Natural killer cell (primary cell): ENCODE measurements around the gene HEY2. TPM values are rescaled to one million over a fixed set of nuclear protein-coding genes. Genes with fewer than 3 reads are reported as not detected.

Experiments used
- ATAC-seq, 3 donors: fragments of 150-1000 bp in 2 of 3; fragments of 200-7000 bp in 1 of 3; cut with Tn5 transposase; 1 replicate in 1 of 3; 2 replicates in 2 of 3; pipeline ENCODE4 v1.10.0; 2021; ENCODE audit warnings: mild to moderate bottlenecking in 2 of 3, moderate library complexity in 2 of 3
- DNase-seq, 2 donors: peaks; one replicate each; pipeline versions ENCODE4 v3.0.0 to v3.0.0-alpha.2; 2013 to 2021; ENCODE audit warnings: mixed read lengths in 1 of 2
- H3K27ac ChIP-seq: one replicate; pipeline ENCODE4 v1.5.1; 2013; ENCODE audit warnings: mild to moderate bottlenecking, low read length
- H3K27me3 ChIP-seq: one replicate; pipeline ENCODE4 v1.6.1; 2013; ENCODE audit warnings: low read length; ENCODE audit not compliant: control insufficient read depth, insufficient read depth
- H3K36me3 ChIP-seq: one replicate; pipeline ENCODE4 v1.6.1; 2013; ENCODE audit warnings: low read length; ENCODE audit not compliant: control insufficient read depth, insufficient read depth
- H3K4me1 ChIP-seq: one replicate; pipeline ENCODE4 v1.6.1; 2013; ENCODE audit warnings: low read length; ENCODE audit not compliant: control insufficient read depth, insufficient read depth
- H3K4me3 ChIP-seq: one replicate; pipeline ENCODE4 v1.5.1; 2013; ENCODE audit warnings: low read length
- H3K9me3 ChIP-seq: one replicate; pipeline ENCODE4 v1.6.1; 2013; ENCODE audit warnings: low read length; ENCODE audit not compliant: control insufficient read depth, insufficient read depth
- H3K27ac Mint-ChIP-seq, 2 donors: one replicate each; pipeline ENCODE4 v1.8.0; 2022; ENCODE audit warnings: mild to moderate bottlenecking in 2 of 2, mixed read lengths in 2 of 2, moderate library complexity in 1 of 2
- H3K27me3 Mint-ChIP-seq, 2 donors: one replicate each; pipeline ENCODE4 v1.8.0; 2022; ENCODE audit warnings: low read depth in 2 of 2, mixed read lengths in 2 of 2
- H3K36me3 Mint-ChIP-seq: one replicate; pipeline ENCODE4 v1.8.0; 2022; ENCODE audit warnings: mixed read lengths
- H3K4me1 Mint-ChIP-seq, 2 donors: one replicate each; pipeline ENCODE4 v1.8.0; 2022; ENCODE audit warnings: mixed read lengths in 2 of 2
- H3K4me3 Mint-ChIP-seq: one replicate; pipeline ENCODE4 v1.8.0; 2022; ENCODE audit warnings: mild to moderate bottlenecking, moderate library complexity, mixed read lengths
- H3K9me3 Mint-ChIP-seq, 2 donors: one replicate each; pipeline ENCODE4 v1.8.0; 2022; ENCODE audit warnings: mixed read lengths in 2 of 2
- WGBS: methylation state at CpG from one replicate; pipeline ENCODE4 v1.1.7; 2013; ENCODE audit warnings: missing lambda C conversion rate; ENCODE audit not compliant: insufficient coverage; 5-methylcytosine and 5-hydroxymethylcytosine counted together
- intact Hi-C: fragments of 100-400 bp; cut with micrococcal nuclease; formaldehyde crosslinking; loops from one replicate; pipeline ENCODE4 v1.14.2; 2022
- total RNA-seq, 4 donors: library from RNA; stranded (reverse); fragments of 120-200 nt in 1 of 4; gene quantifications; one replicate each; pipeline versions ENCODE4 v1.2.3 to v1.2.4, GENCODE V29; 2013 to 2022
- TF ChIP-seq, protein P1 (sequence below): fragments of 200-600 bp; IDR thresholded peaks from one replicate; pipeline ENCODE4 v1.8.0; 2022; ENCODE audit warnings: antibody characterized with exemption

The HEY2 gene
- total RNA-seq, 3 donors from 2014 or later (not counting 1 experiment from before 2014, with no cell fraction given): 0.66 to 0.93 (median 0.73) TPM

GRCh38 chr6:125751334-125751916 is 2.0 kb downstream of the HEY2 start:
- WGBS: 54% methylated on average over 6 of the region's 6 CpGs
- DNase-seq (no peak), ATAC-seq (no peak)
- H3K4me1 ChIP-seq: peaks cover 28% of the 10 kb centered on the region
- Mint-ChIP-seq H3K9me3 (no peaks in the 10 kb centered on the region), H3K27me3 (peaks cover 7 to 13% of the 10 kb centered on the region in 2 donors), H3K4me3 (peak overlapping the region; percentile 2), H3K27ac (no peak overlapping the region), H3K4me1 (peaks cover 25 to 29% of the 10 kb centered on the region in 2 donors), H3K36me3 (peaks cover 7% of the 10 kb centered on the region)
- peaks cover 41% of the 10 kb centered on the region for H3K27me3 ChIP-seq
- no peak overlapping the region for H3K4me3 ChIP-seq
- intact Hi-C loops: no loop called here
- no peaks in the 10 kb centered on the region for H3K36me3 ChIP-seq
- no peak overlapping the region for H3K27ac ChIP-seq
- TF ChIP-seq, protein P1, sequence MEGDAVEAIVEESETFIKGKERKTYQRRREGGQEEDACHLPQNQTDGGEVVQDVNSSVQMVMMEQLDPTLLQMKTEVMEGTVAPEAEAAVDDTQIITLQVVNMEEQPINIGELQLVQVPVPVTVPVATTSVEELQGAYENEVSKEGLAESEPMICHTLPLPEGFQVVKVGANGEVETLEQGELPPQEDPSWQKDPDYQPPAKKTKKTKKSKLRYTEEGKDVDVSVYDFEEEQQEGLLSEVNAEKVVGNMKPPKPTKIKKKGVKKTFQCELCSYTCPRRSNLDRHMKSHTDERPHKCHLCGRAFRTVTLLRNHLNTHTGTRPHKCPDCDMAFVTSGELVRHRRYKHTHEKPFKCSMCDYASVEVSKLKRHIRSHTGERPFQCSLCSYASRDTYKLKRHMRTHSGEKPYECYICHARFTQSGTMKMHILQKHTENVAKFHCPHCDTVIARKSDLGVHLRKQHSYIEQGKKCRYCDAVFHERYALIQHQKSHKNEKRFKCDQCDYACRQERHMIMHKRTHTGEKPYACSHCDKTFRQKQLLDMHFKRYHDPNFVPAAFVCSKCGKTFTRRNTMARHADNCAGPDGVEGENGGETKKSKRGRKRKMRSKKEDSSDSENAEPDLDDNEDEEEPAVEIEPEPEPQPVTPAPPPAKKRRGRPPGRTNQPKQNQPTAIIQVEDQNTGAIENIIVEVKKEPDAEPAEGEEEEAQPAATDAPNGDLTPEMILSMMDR: no peak
- no peaks in the 10 kb centered on the region for H3K9me3 ChIP-seq

GRCh38 chr6:125752773-125753172 is 3.3 kb downstream of the HEY2 start:
- Histone ChIP-seq H3K9me3 (no peaks in the 10 kb centered on the region), H3K36me3 (no peaks in the 10 kb centered on the region), H3K27ac (no peak overlapping the region), H3K27me3 (peaks cover 32% of the 10 kb centered on the region), H3K4me3 (no peak overlapping the region), H3K4me1 (peaks cover 21% of the 10 kb centered on the region)
- TF ChIP-seq, protein P1: no peak
- H3K4me3 Mint-ChIP-seq: no peak overlapping the region
- 93% methylated on average over 2 of the region's 2 CpGs for WGBS
- no peak for DNase-seq
- H3K36me3 Mint-ChIP-seq: no peaks in the 10 kb centered on the region
- no peak overlapping the region for H3K27ac Mint-ChIP-seq
- ATAC-seq: no peak
- intact Hi-C loops: loop anchor here (1.0 kb wide), 1 partner anchor 441 kb away; no protein-coding TSS in a partner anchor
- no peaks in the 10 kb centered on the region for H3K9me3 Mint-ChIP-seq
- H3K4me1 Mint-ChIP-seq: peaks cover 18 to 19% of the 10 kb centered on the region in 2 donors
- H3K27me3 Mint-ChIP-seq: peaks cover 0 to 9% of the 10 kb centered on the region in 2 donors

- Mint-ChIP-seq H3K4me1 (peaks cover 18 to 19% of the 10 kb centered on the region in 2 donors), H3K4me3 (no peak overlapping the region), H3K27me3 (peaks cover 0 to 9% of the 10 kb centered on the region in 2 donors), H3K36me3 (no peaks in the 10 kb centered on the region), H3K27ac (no peak overlapping the region), H3K9me3 (no peaks in the 10 kb centered on the region)
- intact Hi-C loops: loop anchor here (1.0 kb wide), 1 partner anchor 442 kb away; no protein-coding TSS in a partner anchor
- TF ChIP-seq, protein P1: peak; percentile 62
- no peaks in the 10 kb centered on the region for H3K36me3 ChIP-seq
- peak in 1 of 2 donors; percentile 64 for DNase-seq
- no peaks in the 10 kb centered on the region for H3K9me3 ChIP-seq
- H3K27ac ChIP-seq: no peak overlapping the region
- peaks cover 26% of the 10 kb centered on the region for H3K27me3 ChIP-seq
- WGBS: 58% methylated on average over 5 of the region's 5 CpGs
- no peak overlapping the region for H3K4me3 ChIP-seq
- peaks cover 15% of the 10 kb centered on the region for H3K4me1 ChIP-seq
- ATAC-seq: no peak
Measured at GRCh38 chr6:125753218-125753936, 3.9 kb downstream of the HEY2 start.
